ENCODE measurements around the gene ANKEF1.

GRCh38 chr20:10040070-10040975, 5.5 kb downstream of the ANKEF1 start:
- TF ChIP-seq, protein P1, sequence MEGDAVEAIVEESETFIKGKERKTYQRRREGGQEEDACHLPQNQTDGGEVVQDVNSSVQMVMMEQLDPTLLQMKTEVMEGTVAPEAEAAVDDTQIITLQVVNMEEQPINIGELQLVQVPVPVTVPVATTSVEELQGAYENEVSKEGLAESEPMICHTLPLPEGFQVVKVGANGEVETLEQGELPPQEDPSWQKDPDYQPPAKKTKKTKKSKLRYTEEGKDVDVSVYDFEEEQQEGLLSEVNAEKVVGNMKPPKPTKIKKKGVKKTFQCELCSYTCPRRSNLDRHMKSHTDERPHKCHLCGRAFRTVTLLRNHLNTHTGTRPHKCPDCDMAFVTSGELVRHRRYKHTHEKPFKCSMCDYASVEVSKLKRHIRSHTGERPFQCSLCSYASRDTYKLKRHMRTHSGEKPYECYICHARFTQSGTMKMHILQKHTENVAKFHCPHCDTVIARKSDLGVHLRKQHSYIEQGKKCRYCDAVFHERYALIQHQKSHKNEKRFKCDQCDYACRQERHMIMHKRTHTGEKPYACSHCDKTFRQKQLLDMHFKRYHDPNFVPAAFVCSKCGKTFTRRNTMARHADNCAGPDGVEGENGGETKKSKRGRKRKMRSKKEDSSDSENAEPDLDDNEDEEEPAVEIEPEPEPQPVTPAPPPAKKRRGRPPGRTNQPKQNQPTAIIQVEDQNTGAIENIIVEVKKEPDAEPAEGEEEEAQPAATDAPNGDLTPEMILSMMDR (IDR thresholded peaks at IDR 0.05) = no peak
- no peak for TF ChIP-seq ZFX (IDR thresholded peaks at IDR 0.05; ENCODE audit: borderline replicate concordance)

Measured in 22Rv1 (cell line).